DND-41 (cell line): ENCODE results near the gene TYW5.

Experiments
- EZH2 ChIP-seq: IDR thresholded peaks from 3 replicates; pipeline ENCODE4 v1.6.1; 2012; ENCODE audit warnings: borderline replicate concordance, low read depth, mild to moderate bottlenecking, moderate library complexity, low read length, inconsistent platforms; ENCODE audit not compliant: severe bottlenecking
- TF ChIP-seq, protein P1 (sequence below): IDR thresholded peaks from 2 replicates; pipeline ENCODE4 v1.5.1; 2012; ENCODE audit warnings: borderline replicate concordance, low read length, moderate library complexity, mild to moderate bottlenecking; ENCODE audit not compliant: poor library complexity, severe bottlenecking; ENCODE audit errors: extremely low read depth

DNA sequence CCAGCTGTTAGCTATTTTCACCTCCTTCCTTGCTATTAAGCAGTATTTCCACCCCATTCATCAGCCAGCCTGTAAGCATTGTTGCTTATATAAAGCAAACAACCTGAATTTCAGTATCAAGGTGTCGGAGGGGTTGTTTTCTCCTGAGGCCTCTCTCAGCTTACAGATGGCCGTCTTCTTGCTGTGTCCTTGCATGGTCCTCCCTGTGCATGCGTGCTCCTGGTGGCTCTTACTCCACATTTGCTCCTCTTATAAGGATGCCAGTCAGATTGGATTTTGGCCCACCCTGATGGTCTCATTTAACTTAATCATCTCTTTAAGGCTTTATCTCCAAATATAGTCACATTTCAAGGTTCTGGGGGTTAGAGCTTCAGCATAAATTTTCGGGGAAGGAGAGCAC, 2.7 kb upstream of the TYW5 start:
- TF ChIP-seq, protein P1, sequence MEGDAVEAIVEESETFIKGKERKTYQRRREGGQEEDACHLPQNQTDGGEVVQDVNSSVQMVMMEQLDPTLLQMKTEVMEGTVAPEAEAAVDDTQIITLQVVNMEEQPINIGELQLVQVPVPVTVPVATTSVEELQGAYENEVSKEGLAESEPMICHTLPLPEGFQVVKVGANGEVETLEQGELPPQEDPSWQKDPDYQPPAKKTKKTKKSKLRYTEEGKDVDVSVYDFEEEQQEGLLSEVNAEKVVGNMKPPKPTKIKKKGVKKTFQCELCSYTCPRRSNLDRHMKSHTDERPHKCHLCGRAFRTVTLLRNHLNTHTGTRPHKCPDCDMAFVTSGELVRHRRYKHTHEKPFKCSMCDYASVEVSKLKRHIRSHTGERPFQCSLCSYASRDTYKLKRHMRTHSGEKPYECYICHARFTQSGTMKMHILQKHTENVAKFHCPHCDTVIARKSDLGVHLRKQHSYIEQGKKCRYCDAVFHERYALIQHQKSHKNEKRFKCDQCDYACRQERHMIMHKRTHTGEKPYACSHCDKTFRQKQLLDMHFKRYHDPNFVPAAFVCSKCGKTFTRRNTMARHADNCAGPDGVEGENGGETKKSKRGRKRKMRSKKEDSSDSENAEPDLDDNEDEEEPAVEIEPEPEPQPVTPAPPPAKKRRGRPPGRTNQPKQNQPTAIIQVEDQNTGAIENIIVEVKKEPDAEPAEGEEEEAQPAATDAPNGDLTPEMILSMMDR = no peak
- TF ChIP-seq EZH2 = no peak
